Neutrophil (primary cell): ENCODE measurements around the gene ST6GALNAC4.

Experiments
- H3K27ac ChIP-seq: fragments of 200-600 bp; sonication (generic); 2 replicates; pipeline ENCODE4 v1.5.1; 2016; ENCODE audit warnings: mild to moderate bottlenecking, moderate library complexity
- H3K27me3 ChIP-seq: fragments of 200-600 bp; sonication (generic); 2 replicates; pipeline ENCODE4 v1.6.0; 2016; ENCODE audit warnings: mild to moderate bottlenecking
- H3K36me3 ChIP-seq: fragments of 200-600 bp; sonication (generic); 2 replicates; pipeline ENCODE4 v1.5.1; 2017
- H3K4me1 ChIP-seq, 2 experiments: fragments of 200-600 bp in 1 of 2; sonication (generic) in 1 of 2; 1 replicate in 1 of 2; 2 replicates in 1 of 2; pipeline versions ENCODE4 v1.5.1 to v1.6.1; 2013 to 2016; ENCODE audit warnings: low read depth in 1 of 2, low read length in 1 of 2, mild to moderate bottlenecking in 1 of 2, moderate library complexity in 1 of 2; ENCODE audit not compliant: control insufficient read depth in 1 of 2, insufficient read depth in 1 of 2
- H3K4me3 ChIP-seq, 2 experiments: fragments of 200-600 bp in 1 of 2; sonication (generic) in 1 of 2; 1 replicate in 1 of 2; 2 replicates in 1 of 2; pipeline ENCODE4 v1.5.1; 2013 to 2016; ENCODE audit warnings: low read depth in 1 of 2, low read length in 1 of 2, mild to moderate bottlenecking in 1 of 2, moderate library complexity in 1 of 2
- H3K9me3 ChIP-seq: fragments of 200-600 bp; sonication (generic); 2 replicates; pipeline ENCODE4 v1.5.1; 2016
- CTCF ChIP-seq: fragments of 200-600 bp; sonication (generic); IDR thresholded peaks from 2 replicates; pipeline ENCODE4 v1.5.1; 2016; ENCODE audit warnings: antibody characterized with exemption

The ST6GALNAC4 gene

DNA sequence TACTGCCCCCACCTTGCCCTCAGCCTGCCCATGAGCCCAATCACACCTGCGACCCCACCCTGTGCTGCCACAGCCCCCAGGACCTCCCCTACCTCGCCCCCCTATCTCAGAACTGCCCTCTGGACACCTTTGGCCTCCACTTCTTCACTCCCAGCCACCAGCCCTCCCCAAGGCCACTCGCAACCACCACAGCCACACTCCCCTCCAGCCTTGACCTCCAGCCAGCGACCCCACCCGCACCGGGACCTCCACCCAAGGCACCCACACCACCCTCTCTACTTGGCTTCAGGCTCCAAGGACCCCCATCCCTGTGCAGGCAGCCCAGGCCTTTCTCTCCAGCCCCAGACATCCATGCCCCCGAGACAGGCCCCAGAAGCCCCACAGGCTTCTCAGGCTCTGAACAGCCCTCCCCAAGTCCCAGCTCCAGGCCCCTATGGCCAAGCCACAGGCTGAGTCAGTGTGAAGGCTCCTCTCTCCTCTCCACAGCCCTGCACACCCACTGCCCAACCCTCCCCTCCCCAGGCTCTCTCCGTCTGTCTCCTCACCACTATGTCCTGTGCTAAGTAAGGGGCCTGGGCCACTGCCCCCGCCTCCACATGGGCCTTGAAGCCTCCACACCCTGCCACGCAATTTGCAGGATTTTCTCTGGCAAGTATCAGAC is 41.4 kb downstream of the ST6GALNAC4 start:
- H3K36me3 ChIP-seq, result no peaks in the 10 kb centered on the region
- H3K9me3 ChIP-seq, result no peaks in the 10 kb centered on the region
- no peak for TF ChIP-seq CTCF
- no peak overlapping the region for H3K27ac ChIP-seq
- H3K27me3 ChIP-seq, result peaks cover 32% of the 10 kb centered on the region
- H3K4me1 ChIP-seq, result peaks cover 0 to 7% of the 10 kb centered on the region in 2 experiments
- H3K4me3 ChIP-seq, result no peak overlapping the region

DNA sequence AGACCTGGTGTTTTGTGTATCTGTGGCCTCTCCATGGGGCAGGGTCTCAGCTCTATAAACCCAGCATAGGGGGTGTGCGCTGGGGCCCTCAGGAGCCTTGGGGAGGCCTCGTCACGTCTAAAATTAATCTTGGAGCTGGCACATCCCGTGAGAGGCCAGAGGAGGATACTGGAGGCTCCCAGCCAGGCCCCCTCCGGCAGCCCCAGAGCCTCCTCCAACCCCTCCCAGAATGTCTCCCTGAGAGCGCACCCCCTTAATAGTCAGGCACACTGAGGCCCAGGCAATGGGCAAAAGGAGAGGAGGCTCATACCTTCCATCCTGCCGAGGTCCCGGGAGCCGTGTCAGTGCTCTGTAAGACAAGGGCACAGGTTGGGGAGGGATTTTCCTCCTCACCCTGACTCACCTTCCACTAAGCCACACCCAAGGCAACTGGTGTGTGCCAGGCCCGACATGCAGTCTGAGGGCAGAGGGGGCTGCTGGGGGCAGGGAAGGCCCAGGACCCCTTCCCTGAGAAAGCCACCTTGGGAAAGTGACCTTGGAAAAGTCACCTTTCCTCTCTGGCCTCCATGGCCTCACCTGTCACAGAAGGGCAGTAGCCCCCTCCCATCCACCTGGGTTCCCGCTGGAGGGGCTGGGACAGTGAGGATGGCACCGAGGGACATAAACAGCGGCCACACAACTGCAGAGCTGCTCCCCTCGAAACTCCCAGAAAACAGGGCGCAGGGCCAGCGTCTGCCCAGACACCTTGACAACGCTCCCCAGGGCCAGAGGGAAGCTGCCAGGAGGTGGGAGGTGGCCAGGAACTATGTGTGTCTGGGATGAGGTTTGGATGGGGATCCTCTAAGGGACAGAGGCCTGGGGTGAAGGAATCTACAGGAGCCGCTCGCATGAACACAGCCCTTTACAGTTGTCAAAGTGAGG is 42.3 kb downstream of the ST6GALNAC4 start:
- H3K27ac ChIP-seq, result no peak overlapping the region
- H3K27me3 ChIP-seq, result peaks cover 32% of the 10 kb centered on the region
- no peaks in the 10 kb centered on the region for H3K9me3 ChIP-seq
- no peak overlapping the region for H3K4me3 ChIP-seq
- peaks cover 0 to 7% of the 10 kb centered on the region in 2 experiments for H3K4me1 ChIP-seq
- H3K36me3 ChIP-seq, result no peaks in the 10 kb centered on the region
- no peak for TF ChIP-seq CTCF

DNA sequence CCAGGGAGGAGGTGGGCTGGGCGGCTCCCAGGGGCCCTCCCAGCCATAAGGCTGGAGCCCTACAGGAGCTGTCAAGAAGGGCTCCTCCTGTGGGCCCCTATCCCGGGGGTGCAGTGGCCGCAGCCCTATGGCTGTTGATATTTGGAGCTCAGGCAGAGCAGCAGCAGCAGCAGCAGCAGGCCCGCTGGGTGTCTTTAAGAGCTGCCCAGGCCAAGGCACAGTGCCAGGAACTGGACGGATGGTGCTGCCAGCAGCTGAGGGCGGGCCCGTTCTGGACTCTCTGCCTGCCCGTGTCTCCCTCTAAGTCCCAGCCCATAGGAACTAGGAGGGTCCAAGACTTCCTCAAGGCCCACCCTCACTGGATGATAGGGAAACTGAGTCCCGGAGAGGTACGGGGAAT is 43.0 kb downstream of the ST6GALNAC4 start:
- no peak overlapping the region for H3K27ac ChIP-seq
- H3K36me3 ChIP-seq, result no peaks in the 10 kb centered on the region
- H3K9me3 ChIP-seq, result no peaks in the 10 kb centered on the region
- peaks cover 29% of the 10 kb centered on the region for H3K27me3 ChIP-seq
- peaks cover 0 to 7% of the 10 kb centered on the region in 2 experiments for H3K4me1 ChIP-seq
- H3K4me3 ChIP-seq, result no peak overlapping the region
- no peak for TF ChIP-seq CTCF

- H3K27ac ChIP-seq, result no peak overlapping the region
- no peaks in the 10 kb centered on the region for H3K36me3 ChIP-seq
- no peaks in the 10 kb centered on the region for H3K9me3 ChIP-seq
- H3K27me3 ChIP-seq, result peaks cover 22% of the 10 kb centered on the region
- H3K4me3 ChIP-seq, result no peak overlapping the region
- peaks cover 0 to 7% of the 10 kb centered on the region in 2 experiments for H3K4me1 ChIP-seq
- TF ChIP-seq CTCF, result no peak
Measured at GRCh38 chr9:127873223-127873691, 43.6 kb downstream of the ST6GALNAC4 start.

DNA sequence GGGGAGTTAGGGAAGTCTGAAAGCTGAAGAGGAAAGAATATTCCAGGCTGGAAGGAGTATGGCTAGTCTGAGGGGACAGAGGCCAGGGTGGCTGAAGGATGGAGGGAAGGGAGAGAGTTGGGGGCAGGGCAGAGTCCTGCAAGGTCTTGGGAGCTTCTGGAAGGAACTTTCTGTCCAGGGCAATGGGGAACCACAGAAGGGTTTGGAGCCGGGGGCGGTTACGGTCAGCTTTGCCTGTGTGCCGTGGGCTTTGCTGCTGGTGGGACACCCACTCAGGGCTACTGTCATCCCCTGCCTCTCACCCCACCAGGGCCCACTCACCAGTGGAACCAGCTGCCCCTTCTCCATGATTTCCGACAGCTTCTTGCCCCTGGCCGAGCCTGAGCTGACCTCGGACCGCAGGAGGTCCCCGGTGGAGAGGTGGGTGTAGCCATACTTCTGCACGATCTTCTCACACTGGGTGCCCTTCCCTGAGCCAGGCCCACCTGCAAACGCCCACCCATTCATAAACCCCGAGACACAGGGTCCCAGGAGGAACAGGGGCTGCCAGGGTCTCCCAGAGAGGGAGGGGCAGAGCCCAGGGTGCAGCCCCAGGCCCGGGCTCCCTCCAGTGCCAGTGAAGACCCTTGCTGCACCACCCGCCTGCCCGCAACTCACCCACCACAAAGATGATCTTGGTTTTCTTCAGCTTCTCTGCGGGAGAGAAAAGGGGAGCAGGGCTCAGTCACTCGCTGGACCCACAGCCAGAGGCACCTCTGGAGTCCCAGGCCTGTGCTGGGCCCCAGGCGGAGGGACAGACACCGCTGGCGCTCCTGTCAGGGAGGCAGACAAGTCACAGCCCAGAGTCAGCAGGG is 44.2 kb downstream of the ST6GALNAC4 start:
- Histone ChIP-seq H3K9me3 (no peaks in the 10 kb centered on the region), H3K4me1 (peaks cover 0 to 7% of the 10 kb centered on the region in 2 experiments), H3K4me3 (no peak overlapping the region), H3K36me3 (no peaks in the 10 kb centered on the region), H3K27ac (no peak overlapping the region), H3K27me3 (peaks cover 16% of the 10 kb centered on the region)
- no peak for TF ChIP-seq CTCF
